Endodermal cell (in vitro differentiated cells): Measurements from ENCODE around the gene ARHGAP6. TPM values are rescaled to one million over a fixed set of nuclear protein-coding genes. Genes with fewer than 3 reads are reported as not detected.

Source experiments
- DNase-seq: peaks from one replicate; pipeline ENCODE4 v3.0.0-alpha.2; 2017
- H3K27ac ChIP-seq: 2 replicates; pipeline ENCODE4 v1.5.1; 2013; ENCODE audit warnings: mild to moderate bottlenecking, low read depth, low read length, moderate library complexity
- H3K27me3 ChIP-seq: 2 replicates; pipeline ENCODE4 v1.6.1; 2013; ENCODE audit warnings: mild to moderate bottlenecking, low read length, moderate library complexity; ENCODE audit not compliant: insufficient read depth, control insufficient read depth, poor library complexity, severe bottlenecking
- H3K36me3 ChIP-seq: 2 replicates; pipeline ENCODE4 v1.7.0; 2013; ENCODE audit warnings: mild to moderate bottlenecking, low read length, moderate library complexity; ENCODE audit not compliant: control insufficient read depth, insufficient read depth
- H3K4me1 ChIP-seq: one replicate; pipeline ENCODE4 v1.7.0; 2013; ENCODE audit warnings: low read length; ENCODE audit not compliant: control insufficient read depth, insufficient read depth
- H3K4me3 ChIP-seq: 2 replicates; pipeline ENCODE4 v1.5.1; 2013; ENCODE audit warnings: mild to moderate bottlenecking, low read length, moderate library complexity
- H3K9ac ChIP-seq: 2 replicates; pipeline ENCODE4 v1.6.1; 2013; ENCODE audit warnings: mild to moderate bottlenecking, low read length, moderate library complexity; ENCODE audit not compliant: poor library complexity, severe bottlenecking; ENCODE audit errors: extremely low read depth
- H3K9me3 ChIP-seq: 2 replicates; pipeline ENCODE4 v1.6.1; 2013; ENCODE audit warnings: mild to moderate bottlenecking, low read length, moderate library complexity; ENCODE audit not compliant: control insufficient read depth
- H3K27ac Mint-ChIP-seq: 2 replicates; pipeline ENCODE4 v1.8.0; 2020; ENCODE audit warnings: mixed read lengths
- H3K27me3 Mint-ChIP-seq: 2 replicates; pipeline ENCODE4 v1.8.0; 2021; ENCODE audit warnings: mild to moderate bottlenecking, mixed read lengths; ENCODE audit not compliant: insufficient read depth
- H3K36me3 Mint-ChIP-seq: 2 replicates; pipeline ENCODE4 v1.8.0; 2020; ENCODE audit warnings: low read depth, mixed read lengths
- H3K4me1 Mint-ChIP-seq: 2 replicates; pipeline ENCODE4 v1.8.0; 2020; ENCODE audit warnings: mixed read lengths
- H3K4me3 Mint-ChIP-seq: 2 replicates; pipeline ENCODE4 v1.8.0; 2020; ENCODE audit warnings: mild to moderate bottlenecking, moderate library complexity, mixed read lengths
- H3K9me3 Mint-ChIP-seq: 2 replicates; pipeline ENCODE4 v1.8.0; 2020; ENCODE audit warnings: mild to moderate bottlenecking, mixed read lengths
- CTCF ChIP-seq: fragments of 200-600 bp; sonication (generic); conservative IDR thresholded peaks from 2 replicates; pipeline ENCODE4 v1.5.0; 2021; ENCODE audit warnings: antibody characterized with exemption, mild to moderate bottlenecking
- WGBS, 2 experiments: methylation state at CpG; one replicate each; pipeline versions ENCODE4 v1.1.5 to v1.1.7; 2013; ENCODE audit warnings: missing lambda C conversion rate in 2 of 2, mixed read lengths in 1 of 2; ENCODE audit not compliant: insufficient coverage in 1 of 2, insufficient read length in 1 of 2; 5-methylcytosine and 5-hydroxymethylcytosine counted together
- total RNA-seq, 2 donors: library from RNA; stranded (reverse); fragmentation: NEBNext Ultra II Directional in 1 of 2; extraction: Animal tissue kit (Norgen Biotek cat#: 25700) in 1 of 2; gene quantifications; 2 replicates in 1 of 2; 3 replicates in 1 of 2; pipeline ENCODE4 v1.2.1, GENCODE V29; 2021

Gene ARHGAP6
- total RNA-seq, 2 donors from 2014 or later: 0.48 to 0.73 TPM

GRCh38 chrX:11408783-11409182 is 256.9 kb downstream of the ARHGAP6 start:
- Histone ChIP-seq H3K4me1 (no peaks in the 10 kb centered on the region), H3K9me3 (no peaks in the 10 kb centered on the region), H3K27ac (no peak overlapping the region), H3K27me3 (no peaks in the 10 kb centered on the region), H3K36me3 (no peaks in the 10 kb centered on the region), H3K9ac (no peak overlapping the region), H3K4me3 (no peak overlapping the region)
- no peak for DNase-seq
- WGBS, 2 experiments: 80 to 90% methylated on average over 1 to 3 of the region's 3 CpGs
- H3K27me3 Mint-ChIP-seq: no peaks in the 10 kb centered on the region
- no peak overlapping the region for H3K27ac Mint-ChIP-seq
- H3K4me1 Mint-ChIP-seq: no peaks in the 10 kb centered on the region
- TF ChIP-seq CTCF: no peak
- H3K36me3 Mint-ChIP-seq: no peaks in the 10 kb centered on the region
- H3K4me3 Mint-ChIP-seq: no peak overlapping the region
- peaks cover 37% of the 10 kb centered on the region for H3K9me3 Mint-ChIP-seq

DNA sequence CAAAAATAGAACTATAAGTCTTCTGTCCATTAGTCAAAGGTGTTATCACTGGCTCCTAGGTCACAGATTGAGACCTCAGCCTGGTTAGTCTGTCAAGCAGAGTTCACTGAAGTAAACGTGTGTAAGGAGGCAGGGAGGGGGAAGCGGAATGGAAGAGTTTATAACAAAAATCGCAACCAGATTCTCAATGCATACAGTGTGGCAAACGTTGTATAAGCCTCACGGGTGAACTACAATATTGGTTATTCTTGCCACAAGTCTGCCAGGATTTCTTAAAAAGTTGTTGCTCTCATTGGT is 257.7 kb downstream of the ARHGAP6 start:
- H3K4me3 ChIP-seq: no peak overlapping the region
- Mint-ChIP-seq H3K4me3 (no peak overlapping the region), H3K4me1 (no peaks in the 10 kb centered on the region), H3K36me3 (no peaks in the 10 kb centered on the region), H3K27ac (no peak overlapping the region), H3K27me3 (no peaks in the 10 kb centered on the region), H3K9me3 (peaks cover 37% of the 10 kb centered on the region)
- DNase-seq: no peak
- H3K9me3 ChIP-seq: no peaks in the 10 kb centered on the region
- TF ChIP-seq CTCF: no peak
- no peak overlapping the region for H3K9ac ChIP-seq
- H3K36me3 ChIP-seq: no peaks in the 10 kb centered on the region
- no peaks in the 10 kb centered on the region for H3K27me3 ChIP-seq
- 85 to 94% methylated on average over 4 to 5 of the region's 5 CpGs for WGBS, 2 experiments
- no peak overlapping the region for H3K27ac ChIP-seq
- no peaks in the 10 kb centered on the region for H3K4me1 ChIP-seq

GRCh38 chrX:11407331-11408108 is 258.2 kb downstream of the ARHGAP6 start:
- Mint-ChIP-seq H3K9me3 (peaks cover 32% of the 10 kb centered on the region), H3K27me3 (no peaks in the 10 kb centered on the region), H3K4me1 (no peaks in the 10 kb centered on the region), H3K27ac (no peak overlapping the region), H3K36me3 (no peaks in the 10 kb centered on the region), H3K4me3 (no peak overlapping the region)
- Histone ChIP-seq H3K4me1 (no peaks in the 10 kb centered on the region), H3K9me3 (no peaks in the 10 kb centered on the region), H3K4me3 (no peak overlapping the region), H3K9ac (no peak overlapping the region), H3K27ac (no peak overlapping the region), H3K36me3 (no peaks in the 10 kb centered on the region), H3K27me3 (no peaks in the 10 kb centered on the region)
- 91% methylated on average over 2 of the region's 2 CpGs; no CpG with 5 or more reads in 1 of the 2 experiments for WGBS, 2 experiments
- DNase-seq: no peak
- TF ChIP-seq CTCF: no peak
